Measurements from ENCODE around the gene CCDC40.

Gene CCDC40

DNA sequence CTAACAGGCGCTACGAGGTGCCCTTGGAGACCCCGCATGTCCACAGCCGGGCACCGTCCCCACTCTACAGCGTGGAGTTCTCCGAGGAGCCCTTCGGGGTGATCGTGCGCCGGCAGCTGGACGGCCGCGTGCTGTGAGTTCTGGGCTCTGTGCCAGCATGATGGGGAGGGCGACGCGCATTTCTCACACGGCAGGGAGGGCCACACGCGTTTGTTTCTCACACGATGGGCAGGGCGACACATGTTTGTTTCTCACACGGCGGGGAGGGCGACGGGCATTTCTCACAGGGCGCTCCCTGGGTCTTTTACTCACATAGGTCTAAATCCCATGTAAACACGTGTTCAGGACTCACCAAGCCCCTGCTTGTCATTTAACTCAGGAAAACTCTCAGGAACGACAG lies 69.3 kb downstream of the CCDC40 start:
- no peak for DNase-seq

DNA sequence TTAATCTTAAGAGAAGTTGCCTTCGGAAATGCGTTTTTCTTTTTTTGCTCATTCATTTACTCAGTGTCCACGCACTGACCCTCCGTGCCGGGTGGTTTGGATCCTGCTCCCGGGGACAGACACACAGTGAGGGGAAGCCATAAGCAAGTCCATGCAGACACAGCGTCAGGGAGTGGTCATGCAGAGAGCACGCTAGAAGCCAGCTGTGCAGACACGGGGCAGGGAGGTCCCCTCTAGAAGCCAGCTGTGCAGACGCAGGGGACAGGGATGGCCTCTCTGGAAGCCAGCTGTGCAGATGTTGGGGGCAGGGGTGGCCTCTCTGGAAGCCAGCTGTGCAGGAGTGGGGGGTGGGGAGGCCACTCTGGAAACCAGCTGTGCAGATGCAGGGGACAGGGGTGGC lies 69.7 kb downstream of the CCDC40 start:
- no peak for DNase-seq

DNA sequence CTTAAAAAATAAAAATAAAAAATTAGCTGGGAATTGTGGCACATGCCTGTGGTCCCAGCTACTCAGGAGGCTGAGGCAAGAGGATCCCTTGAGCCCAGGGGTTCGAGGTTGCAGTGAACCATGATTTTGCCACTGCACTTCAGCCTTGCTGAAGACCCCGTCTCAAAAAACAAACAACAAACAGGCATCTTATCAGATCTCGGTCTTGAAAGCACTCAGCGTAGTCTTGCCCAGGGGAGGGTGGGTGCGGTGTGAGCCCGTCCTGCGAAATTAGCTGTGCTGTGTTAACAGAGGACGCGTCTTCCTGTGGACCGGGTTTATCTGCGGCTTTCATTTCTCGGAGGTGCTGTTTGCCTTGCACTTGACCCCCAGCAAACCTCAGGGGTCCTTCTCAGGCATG lies 70.3 kb downstream of the CCDC40 start:
- DNase-seq = no peak

DNA sequence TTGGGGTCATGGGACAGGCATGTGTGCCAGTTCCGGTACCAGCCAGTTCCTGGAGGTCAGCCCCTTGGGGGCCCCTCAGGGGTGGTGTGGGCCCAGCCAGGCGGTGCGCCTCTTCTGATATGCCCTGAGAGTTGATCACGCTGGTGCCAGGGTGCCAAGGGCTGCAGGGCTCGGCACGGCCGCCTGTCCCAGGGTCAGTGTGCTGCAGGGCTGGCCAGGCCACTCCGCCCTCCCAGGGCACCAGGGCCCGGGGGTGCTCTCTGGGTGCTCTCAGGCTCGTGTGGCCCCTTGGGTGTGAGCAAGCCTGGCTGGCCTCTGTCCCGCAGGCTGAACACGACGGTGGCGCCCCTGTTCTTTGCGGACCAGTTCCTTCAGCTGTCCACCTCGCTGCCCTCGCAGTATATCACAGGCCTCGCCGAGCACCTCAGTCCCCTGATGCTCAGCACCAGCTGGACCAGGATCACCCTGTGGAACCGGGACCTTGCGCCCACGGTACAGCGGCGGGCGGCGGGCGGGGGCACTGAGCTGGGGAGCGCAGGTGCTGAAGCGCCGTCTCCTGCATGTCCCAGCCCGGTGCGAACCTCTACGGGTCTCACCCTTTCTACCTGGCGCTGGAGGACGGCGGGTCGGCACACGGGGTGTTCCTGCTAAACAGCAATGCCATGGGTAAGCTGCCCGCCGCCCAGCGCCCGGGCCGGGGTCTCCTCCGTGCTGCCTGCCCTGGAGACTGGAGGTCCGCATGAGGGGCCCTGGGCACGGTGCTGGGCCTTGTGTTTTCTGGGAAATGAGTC lies 71.0 kb downstream of the CCDC40 start:
- DNase-seq = no peak

DNA sequence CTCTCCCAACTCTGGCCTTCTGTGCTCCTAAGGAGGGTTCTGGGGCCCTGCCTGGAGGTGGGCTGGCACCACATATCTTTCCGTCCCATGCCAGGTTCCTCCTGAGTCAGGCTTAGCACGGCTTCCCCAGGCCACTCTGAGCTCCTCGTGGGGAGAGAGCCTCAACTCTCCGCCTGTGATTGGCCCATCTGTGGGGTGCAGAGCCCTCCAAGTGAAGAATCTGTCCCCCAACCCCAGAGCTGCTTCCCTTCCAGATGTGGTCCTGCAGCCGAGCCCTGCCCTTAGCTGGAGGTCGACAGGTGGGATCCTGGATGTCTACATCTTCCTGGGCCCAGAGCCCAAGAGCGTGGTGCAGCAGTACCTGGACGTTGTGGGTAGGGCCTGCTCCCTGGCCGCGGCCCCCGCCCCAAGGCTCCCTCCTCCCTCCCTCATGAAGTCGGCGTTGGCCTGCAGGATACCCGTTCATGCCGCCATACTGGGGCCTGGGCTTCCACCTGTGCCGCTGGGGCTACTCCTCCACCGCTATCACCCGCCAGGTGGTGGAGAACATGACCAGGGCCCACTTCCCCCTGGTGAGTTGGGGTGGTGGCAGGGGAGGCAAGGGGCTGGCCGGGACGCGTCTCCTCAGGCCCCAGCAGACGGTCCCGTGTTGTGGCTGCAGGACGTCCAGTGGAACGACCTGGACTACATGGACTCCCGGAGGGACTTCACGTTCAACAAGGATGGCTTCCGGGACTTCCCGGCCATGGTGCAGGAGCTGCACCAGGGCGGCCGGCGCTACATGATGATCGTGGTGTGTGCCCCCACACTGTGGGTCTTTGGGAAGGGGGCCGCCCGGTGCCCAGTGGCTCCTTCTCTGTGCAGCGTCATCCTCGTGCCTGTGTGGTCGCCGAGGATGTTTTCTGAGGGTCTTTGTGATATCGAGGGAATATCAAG lies 71.9 kb downstream of the CCDC40 start:
- DNase-seq = no peak

DNA sequence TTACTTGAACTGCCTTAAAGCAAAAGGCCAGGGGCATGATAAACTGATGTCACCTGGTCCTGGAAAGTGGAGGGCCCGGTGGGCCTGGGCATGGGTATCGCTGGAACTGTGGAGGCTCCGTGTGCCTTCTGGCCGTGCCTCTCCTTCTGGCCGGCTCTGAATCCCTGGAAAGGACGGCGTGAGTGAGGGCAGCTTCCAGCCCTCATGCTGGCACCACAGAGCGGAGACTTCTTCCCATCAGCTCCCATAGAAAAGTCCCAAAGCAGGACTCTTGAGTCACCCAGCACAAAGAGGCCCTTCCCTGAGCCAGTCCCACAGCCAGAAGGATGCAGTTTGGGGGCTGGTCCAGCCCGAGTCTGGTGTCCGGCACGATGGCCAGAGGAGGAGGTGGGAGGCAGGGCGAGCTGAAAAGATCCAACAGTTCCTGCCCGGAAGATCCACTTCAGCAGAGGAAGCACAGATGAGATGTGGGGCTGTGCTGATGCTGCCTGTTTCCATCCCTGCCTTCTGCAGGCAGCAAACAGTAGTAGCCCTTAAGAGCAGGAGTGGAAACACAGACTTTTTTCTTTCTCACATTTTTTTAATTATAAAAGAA lies 72.7 kb downstream of the CCDC40 start:
- DNase-seq = no peak

DNA sequence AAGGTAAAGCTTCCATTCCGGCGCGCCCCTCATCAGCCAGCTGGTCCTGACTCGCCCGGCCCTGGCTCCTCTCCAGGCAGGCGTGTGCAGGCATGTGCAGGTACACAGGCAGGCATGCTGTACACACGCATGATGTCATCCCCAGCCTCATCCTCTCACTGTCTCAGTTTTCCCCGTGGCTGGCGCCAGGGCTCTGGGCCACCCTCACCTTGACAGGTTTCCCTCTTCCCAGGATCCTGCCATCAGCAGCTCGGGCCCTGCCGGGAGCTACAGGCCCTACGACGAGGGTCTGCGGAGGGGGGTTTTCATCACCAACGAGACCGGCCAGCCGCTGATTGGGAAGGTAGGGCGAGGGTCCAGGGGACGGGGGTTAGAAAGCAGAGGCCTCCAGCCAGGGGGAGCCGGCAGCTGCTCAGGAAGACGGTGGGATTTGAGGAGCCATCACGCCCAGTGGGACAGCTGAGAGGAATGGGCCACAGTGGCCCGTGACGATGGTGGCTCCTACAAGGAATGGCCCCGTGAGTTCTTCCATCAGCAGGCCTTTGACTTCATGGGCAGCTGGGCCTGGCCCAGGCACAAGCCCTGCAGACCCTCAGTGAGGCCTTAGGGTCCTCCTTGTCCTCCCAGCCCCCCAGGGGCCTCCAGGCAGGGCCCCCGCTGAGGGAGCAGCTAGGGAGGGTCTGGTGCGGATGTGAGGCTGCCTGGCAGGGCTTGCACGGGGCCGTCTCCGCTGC lies 73.4 kb downstream of the CCDC40 start:
- DNase-seq = no peak

DNA sequence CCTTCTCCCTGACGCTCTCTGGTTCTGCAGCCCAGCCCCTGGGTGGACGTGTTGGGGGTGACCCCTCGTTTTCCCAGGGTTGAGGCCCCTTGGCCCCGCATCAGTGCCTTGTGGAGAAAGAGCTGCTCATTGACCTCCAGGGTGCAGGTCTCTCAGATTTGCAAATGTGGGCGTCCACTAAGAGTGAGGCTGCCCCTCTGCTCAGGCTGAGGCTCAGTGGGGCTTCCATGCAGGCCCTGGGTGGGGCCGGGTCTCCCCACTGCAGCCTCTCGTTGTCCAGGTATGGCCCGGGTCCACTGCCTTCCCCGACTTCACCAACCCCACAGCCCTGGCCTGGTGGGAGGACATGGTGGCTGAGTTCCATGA lies 74.0 kb downstream of the CCDC40 start:
- DNase-seq = no peak

DNA sequence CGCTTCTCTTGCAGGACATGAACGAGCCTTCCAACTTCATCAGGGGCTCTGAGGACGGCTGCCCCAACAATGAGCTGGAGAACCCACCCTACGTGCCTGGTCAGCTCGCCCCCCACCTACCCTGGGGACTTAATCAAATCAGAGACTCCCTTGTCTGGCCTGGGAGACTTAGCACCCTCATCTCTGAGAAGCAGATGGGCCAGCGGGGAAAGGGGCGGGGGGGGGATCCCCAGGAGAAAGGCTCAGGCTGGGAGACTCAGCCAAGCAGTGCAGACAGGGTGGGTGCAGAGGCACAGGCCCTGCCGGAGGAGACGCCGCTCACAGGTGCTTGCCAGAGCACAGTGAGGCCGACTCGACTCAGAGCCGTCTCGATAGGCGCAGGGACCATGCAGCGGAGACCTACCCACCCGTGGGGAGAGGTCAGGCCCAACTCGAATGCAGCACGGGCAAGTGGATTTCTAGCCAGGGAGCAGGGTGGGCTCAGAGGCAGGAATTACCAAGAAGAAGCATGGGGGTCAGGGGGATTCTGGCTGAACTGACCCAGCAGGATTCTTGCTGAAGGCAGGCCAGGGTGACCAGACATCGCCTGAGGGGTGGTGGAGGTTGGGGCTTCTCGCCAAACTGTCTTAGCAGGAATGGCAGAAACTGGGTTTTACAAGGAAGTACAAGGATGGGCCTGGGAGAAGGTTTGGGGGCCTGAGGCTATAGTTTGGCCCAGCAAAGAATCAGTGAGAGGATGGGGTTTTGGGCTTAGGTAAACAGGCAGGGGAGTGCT lies 74.7 kb downstream of the CCDC40 start:
- DNase-seq = no peak

DNA sequence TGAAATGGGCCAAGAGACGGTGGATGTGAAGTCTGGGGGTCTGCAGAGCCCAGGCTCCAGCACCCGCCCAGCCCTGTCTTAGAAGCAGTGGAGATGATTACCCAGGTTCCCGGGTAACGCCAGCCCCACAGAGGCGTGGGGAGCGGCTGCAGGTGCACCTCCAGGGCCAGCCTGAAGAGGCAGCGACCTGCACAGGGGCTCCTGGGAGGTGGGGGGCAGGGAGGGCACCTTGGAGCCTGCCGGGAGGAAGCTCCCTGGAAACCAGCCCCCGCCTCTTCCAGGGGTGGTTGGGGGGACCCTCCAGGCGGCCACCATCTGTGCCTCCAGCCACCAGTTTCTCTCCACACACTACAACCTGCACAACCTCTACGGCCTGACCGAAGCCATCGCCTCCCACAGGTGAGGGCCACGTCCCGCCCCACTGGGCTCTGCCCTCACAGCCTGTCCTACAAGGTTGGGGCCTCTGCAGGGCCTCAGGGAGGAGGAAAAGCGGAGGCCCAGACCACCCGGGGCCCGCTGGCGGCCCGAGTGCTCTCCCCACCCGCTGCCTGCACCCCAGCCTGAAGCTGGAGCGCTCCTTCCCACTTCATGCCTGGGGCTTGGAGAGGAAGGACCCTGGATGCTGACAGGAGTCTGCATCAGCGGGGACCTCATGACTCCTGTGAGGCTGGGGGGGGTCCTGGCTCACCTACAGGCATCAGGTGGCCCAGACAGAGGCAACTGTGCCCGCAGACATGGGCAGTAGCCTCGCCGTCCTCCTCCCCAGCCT lies 75.4 kb downstream of the CCDC40 start:
- DNase-seq = no peak

DNA sequence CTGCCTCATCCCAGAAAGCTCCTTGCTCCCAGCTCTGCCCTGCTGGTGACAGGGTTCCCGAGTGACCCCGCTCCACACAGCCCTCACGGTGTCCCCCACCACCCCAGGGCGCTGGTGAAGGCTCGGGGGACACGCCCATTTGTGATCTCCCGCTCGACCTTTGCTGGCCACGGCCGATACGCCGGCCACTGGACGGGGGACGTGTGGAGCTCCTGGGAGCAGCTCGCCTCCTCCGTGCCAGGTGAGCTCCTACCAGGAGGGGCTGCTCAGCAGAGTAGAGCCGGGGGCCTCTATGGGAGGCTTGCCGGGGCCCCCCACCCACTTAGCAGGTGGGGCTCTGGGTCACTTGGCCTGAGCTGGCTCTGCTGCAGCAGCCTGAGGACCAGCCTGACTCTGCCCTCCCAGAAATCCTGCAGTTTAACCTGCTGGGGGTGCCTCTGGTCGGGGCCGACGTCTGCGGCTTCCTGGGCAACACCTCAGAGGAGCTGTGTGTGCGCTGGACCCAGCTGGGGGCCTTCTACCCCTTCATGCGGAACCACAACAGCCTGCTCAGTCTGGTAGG lies 76.1 kb downstream of the CCDC40 start:
- no peak for DNase-seq

DNA sequence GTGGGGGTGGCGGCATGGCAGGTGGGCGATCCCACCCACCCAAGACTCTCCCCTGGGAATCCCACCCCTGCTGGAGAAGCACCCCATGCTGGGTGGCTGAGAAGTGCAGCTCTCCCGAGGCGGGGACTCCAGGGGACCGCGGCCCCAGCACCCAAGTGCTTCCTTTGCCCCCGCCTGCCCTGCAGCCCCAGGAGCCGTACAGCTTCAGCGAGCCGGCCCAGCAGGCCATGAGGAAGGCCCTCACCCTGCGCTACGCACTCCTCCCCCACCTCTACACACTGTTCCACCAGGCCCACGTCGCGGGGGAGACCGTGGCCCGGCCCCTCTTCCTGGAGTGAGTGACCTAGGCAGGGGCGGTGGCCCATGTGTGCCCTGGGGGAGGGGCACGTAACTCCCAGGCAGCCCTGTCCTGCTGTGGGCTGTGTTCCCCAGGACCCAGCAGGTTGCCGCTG lies 76.6 kb downstream of the CCDC40 start:
- DNase-seq = no peak

DNA sequence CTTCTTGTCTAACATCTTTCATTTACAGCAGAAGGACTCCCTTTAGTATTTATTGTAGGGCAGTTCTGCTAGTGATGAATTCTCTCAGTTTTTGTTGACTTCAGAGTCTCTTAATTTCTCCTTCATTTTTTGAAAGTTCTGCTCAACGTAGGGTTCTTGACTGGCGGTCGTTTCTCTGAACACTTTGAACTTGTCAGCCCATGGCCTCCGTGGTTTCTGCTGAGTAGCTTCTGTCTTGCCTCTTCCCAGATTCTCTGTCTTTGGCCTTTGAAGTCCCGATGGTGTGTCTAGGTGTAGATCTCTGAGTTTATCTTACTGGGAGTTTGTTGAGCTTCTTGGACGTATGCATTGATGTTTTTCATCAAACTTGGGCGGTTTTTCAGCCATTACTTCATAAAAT lies 78.3 kb downstream of the CCDC40 start:
- no peak for DNase-seq

DNA sequence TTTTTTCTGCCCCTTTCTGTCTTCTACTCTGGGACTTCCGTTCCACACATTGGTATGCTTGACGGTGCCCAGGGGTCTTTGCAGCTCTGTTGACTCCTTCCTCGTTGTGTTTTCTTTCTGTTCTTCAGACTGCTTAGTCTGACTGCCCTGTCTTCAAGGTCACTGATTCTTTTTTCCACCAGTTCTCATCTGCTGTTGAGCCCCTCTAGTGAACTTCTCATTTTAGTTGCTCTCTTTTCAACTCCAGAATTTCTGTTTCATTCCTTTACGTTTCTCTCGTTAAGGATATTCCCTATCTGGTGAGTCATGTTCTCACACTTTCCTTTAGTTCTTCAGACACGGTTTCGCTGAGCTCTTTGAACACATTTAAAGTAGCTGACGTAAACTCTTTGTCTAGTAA lies 78.7 kb downstream of the CCDC40 start:
- no peak for DNase-seq

DNA sequence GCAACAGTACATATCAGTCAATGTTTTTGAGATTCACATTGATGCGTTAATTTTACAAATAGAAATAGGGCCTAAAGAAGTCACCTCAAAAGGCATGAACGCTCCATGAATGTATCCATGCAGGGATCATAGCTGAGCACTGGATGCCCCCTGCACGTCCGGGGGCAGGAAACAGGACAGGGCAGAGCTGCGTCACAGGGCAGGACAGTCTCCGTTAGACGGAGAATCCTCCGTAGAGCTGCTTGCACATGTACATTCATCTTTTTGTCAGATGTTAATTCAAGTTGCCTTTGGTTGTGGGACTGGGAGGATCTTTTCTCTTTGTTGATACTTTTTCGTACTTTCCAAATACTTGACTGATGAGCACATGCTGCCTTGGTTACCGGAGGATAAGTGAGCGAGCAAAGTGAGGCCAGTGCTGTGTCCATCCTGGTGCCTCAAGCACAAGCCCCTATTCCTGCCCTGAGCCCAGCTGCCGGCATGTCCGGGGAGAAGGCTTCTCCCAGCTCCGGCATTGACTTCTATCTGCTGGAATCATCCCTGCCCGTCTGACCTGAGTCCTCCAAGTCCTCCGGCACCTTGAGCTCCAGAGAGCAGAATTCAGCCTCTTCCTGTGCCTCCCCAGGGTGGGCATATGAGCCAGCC lies 80.0 kb downstream of the CCDC40 start:
- DNase-seq = no peak

DNA sequence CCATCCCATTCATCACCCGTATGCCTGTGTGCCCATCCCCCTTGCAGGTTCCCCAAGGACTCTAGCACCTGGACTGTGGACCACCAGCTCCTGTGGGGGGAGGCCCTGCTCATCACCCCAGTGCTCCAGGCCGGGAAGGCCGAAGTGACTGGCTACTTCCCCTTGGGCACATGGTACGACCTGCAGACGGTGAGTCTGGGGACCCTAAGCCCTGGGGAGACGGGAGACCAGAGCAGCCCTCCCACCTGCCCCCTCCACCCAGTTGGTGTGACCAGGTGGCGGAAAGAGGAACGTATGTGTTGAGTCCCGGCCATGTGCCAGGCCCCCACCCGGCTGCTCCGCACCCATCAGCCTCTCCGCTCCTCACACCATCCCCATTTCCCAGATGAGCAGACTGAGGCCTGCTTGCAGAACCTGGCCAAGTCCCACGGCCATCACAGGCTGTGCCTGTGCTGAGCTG lies 80.5 kb downstream of the CCDC40 start:
- DNase-seq = no peak

DNA sequence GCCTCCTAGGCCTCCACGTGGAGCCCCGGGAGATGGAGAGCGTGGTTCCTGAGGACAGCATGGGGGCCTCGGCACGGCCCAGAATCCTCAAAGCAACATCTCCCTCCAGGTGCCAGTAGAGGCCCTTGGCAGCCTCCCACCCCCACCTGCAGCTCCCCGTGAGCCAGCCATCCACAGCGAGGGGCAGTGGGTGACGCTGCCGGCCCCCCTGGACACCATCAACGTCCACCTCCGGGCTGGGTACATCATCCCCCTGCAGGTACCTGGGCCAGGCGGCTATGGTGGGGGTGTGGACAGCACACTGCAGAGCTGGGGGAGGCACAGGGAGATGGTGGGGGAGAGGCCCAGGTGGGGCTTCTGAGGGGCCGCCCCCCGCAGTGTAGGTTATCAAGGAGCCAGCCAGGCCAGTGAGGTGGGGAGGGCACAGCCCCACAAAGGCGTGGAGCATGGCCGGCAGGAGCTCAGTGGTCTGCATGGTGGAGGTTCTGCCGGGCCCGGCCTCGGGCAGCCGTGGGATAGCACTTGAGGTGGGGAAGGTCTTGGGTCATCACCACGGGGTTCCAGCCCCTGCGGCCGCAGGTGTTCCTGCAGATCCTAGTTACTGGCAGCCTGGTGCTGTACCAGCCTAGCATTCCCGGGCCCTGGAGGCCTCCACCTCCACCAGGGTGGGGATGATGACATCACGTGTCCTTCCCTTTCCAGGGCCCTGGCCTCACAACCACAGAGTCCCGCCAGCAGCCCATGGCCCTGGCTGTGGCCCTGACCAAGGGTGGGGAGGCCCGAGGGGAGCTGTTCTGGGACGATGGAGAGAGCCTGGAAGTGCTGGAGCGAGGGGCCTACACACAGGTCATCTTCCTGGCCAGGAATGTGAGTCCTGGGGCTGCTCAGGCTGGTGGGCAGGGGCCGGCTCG lies 81.3 kb downstream of the CCDC40 start:
- DNase-seq = no peak

DNA sequence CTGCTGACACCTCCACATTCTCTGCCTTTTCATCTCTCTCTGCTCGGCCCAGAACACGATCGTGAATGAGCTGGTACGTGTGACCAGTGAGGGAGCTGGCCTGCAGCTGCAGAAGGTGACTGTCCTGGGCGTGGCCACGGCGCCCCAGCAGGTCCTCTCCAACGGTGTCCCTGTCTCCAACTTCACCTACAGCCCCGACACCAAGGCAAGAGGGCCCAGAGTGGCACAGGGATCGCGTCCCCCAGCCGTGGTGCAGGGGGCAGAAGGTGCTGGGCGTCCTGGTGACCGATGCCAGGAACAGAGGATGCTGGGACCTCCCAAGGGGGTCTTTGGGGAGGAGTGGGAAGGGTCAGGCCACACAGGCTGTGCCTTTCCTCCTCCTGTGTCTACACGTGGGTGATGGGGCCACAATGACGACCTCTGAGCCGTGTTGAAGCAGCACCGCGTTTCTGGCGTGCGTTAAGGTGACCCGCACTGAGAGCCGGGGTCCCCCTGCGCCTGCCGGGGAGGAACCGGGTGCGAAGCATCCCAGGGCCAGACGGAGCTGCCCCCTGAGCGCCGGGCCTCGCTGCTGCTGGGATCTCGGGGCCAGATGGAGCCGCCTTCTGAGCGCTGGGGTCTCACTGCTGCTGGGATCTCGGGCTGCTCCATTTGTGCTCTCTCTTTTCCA lies 82.3 kb downstream of the CCDC40 start:
- no peak for DNase-seq

Measured in GF-D8 (cell line).